Measurements from ENCODE around the gene SGMS1.

DNA sequence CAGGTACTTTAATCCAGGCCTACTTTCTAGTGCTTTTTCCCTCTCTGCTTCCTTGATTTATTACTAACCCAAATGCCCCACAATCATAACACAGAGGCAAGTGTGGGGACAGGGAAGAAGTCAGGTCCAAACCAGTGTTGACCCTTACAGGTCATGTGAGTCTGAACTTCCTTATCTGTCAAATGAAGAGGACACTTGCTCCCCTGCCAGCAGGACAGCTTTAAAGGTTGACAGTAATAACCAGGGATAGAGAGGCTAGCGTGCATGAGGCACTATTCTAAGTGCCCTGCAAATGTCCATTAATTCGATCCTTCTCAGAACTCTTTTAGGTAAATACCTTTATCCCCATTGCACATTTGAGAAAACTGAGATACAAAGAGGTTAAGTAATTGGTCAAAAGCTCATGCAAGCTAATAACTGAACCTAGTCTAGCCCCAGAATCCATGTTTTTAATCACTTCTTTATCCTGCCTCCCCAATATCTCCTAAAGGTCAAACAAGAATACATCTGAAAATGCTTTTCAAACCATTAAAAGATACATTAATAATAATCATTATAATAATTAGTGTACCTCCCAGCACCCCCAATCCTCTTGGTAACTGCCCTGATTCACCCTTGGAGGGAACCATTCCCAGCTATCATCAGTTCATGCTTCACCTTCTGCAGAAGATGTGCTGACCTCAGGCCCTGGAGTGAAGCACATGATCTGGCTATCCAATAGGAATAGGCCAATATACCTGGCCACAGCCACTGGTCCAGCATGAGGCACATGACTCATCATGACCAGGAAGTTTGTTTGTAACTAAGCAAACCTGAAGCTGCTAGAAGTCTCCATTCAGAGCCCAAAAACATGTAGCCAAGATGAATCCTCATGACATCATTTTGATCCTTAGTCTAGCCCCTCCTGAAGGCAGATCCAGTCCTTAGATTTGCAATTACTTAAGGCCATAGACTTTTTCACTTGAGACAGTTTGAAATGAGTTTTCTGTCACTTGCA, 40.7 kb downstream of the SGMS1 start:
- TF ChIP-seq, protein P1, sequence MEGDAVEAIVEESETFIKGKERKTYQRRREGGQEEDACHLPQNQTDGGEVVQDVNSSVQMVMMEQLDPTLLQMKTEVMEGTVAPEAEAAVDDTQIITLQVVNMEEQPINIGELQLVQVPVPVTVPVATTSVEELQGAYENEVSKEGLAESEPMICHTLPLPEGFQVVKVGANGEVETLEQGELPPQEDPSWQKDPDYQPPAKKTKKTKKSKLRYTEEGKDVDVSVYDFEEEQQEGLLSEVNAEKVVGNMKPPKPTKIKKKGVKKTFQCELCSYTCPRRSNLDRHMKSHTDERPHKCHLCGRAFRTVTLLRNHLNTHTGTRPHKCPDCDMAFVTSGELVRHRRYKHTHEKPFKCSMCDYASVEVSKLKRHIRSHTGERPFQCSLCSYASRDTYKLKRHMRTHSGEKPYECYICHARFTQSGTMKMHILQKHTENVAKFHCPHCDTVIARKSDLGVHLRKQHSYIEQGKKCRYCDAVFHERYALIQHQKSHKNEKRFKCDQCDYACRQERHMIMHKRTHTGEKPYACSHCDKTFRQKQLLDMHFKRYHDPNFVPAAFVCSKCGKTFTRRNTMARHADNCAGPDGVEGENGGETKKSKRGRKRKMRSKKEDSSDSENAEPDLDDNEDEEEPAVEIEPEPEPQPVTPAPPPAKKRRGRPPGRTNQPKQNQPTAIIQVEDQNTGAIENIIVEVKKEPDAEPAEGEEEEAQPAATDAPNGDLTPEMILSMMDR (IDR thresholded peaks at IDR 0.05; ENCODE audit: low read length), result no peak
- TF ChIP-seq EZH2 (IDR thresholded peaks at IDR 0.05; ENCODE audit: borderline replicate concordance, low read length), result no peak

All from OCI-LY1 (cell line).